Measurements from ENCODE around the gene CARS1. TPM values are rescaled to one million over a fixed set of nuclear protein-coding genes. Genes with fewer than 3 reads are reported as not detected.
A peak's percentile ranks its signal among the peaks of the same experiment; 100 is the strongest.

CARS1 gene
- total RNA-seq, 1 experiment from 2014 or later, result 120 TPM

DNA sequence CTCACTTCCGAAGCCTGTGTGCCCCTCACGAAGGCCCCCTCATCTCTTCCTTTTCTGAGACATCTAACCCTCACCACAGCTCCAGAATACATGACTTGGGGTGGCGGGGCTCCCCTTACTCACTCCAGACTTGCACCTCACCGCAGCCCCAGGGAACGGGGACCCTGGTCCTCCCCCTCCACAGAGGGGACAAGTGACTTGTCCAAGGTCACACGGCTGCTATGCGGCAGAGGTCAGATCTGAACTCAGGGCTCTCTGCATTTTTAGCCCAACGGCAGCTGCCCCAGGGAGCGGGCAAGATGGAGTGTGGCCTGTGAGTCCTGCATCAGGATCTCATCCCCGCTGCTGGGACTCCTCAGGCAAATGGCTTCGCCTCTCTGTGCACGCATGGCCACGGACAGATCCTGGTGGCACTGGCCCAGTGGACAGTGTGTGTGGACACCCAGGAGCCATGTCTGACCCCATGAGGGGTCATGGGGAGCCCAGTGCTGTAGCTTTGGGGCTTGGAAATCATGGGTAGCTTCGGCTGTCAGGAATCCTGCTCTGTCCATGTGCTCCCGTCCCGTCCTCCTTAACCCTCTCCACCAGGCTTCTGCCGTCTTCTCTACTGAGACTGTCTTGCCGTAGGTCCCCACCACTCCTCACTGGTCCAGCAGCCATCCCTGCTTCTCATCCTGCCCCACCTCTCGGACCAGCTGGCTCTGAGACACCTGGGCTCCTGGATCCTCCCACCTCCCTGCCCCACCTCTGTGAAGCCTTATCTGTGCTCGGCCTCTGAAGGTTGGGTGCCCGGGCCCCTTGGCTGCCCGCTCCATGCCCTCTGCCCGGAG is 48.0 kb upstream of the CARS1 start:
- H3K4me1 ChIP-seq (ENCODE audit: control insufficient read depth, insufficient read depth, low read length), result peaks cover 2% of the 10 kb centered on the region; the same call in 1 of the 2 replicates
- in situ Hi-C loops (cut with HindIII; ENCODE audit: low pct_unique_long_range_greater_than_20kb, low sequenced_read_pairs), result no loop called here
- no peaks in the 10 kb centered on the region for H3K36me3 ChIP-seq (ENCODE audit: control insufficient read depth, insufficient read depth, low read length)
- intact Hi-C loops (cut with micrococcal nuclease; ENCODE audit: unreplicated experiment), result no loop called here
- no peak overlapping the region for H3K27ac ChIP-seq (ENCODE audit: low read length)
- ATAC-seq (no peak), DNase-seq (ENCODE audit: low read depth, low spot score) (no peak)
- TF ChIP-seq SIN3A (IDR thresholded peaks at IDR 0.05; ENCODE audit: borderline replicate concordance, insufficient read depth, low read depth, low read length), result no peak
- no peak for TF ChIP-seq POLR2AphosphoS5 (IDR thresholded peaks at IDR 0.05; ENCODE audit: low read depth, low read length)
- TF ChIP-seq, protein P1, sequence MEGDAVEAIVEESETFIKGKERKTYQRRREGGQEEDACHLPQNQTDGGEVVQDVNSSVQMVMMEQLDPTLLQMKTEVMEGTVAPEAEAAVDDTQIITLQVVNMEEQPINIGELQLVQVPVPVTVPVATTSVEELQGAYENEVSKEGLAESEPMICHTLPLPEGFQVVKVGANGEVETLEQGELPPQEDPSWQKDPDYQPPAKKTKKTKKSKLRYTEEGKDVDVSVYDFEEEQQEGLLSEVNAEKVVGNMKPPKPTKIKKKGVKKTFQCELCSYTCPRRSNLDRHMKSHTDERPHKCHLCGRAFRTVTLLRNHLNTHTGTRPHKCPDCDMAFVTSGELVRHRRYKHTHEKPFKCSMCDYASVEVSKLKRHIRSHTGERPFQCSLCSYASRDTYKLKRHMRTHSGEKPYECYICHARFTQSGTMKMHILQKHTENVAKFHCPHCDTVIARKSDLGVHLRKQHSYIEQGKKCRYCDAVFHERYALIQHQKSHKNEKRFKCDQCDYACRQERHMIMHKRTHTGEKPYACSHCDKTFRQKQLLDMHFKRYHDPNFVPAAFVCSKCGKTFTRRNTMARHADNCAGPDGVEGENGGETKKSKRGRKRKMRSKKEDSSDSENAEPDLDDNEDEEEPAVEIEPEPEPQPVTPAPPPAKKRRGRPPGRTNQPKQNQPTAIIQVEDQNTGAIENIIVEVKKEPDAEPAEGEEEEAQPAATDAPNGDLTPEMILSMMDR (IDR thresholded peaks at IDR 0.05), result no peak
- no peak for TF ChIP-seq TCF7L2 (IDR thresholded peaks at IDR 0.05; ENCODE audit: low read depth, low read length)
- no peak for TF ChIP-seq REST (IDR thresholded peaks at IDR 0.05; ENCODE audit: insufficient read depth in 1 of 2, low read depth in 2 of 2, low read length in 1 of 2)
- ChIA-PET POLR2A (no interaction called here), CTCF (no interaction called here)
- H3K9me3 ChIP-seq (ENCODE audit: control insufficient read depth, insufficient read depth, low read depth, low read length), result no peaks in the 10 kb centered on the region
- H3K4me3 ChIP-seq (ENCODE audit: low read depth in 2 of 2, low read length in 2 of 2), result no peak overlapping the region
- H3K27me3 ChIP-seq (ENCODE audit: control insufficient read depth, insufficient read depth, low read length), result no peaks in the 10 kb centered on the region
- BruUV-seq (replicated peaks), result no TSS peak

GRCh38 chr11:3104051-3104714 is 47.0 kb upstream of the CARS1 start:
- ATAC-seq, result peak; percentile 22; the same call in 1 of the 2 replicates
- H3K4me1 ChIP-seq (ENCODE audit: control insufficient read depth, insufficient read depth, low read length), result peaks cover 4% of the 10 kb centered on the region; the same call in 1 of the 2 replicates
- H3K9me3 ChIP-seq (ENCODE audit: control insufficient read depth, insufficient read depth, low read depth, low read length), result no peaks in the 10 kb centered on the region
- intact Hi-C loops (cut with micrococcal nuclease; ENCODE audit: unreplicated experiment) (no loop called here), in situ Hi-C loops (cut with HindIII; ENCODE audit: low pct_unique_long_range_greater_than_20kb, low sequenced_read_pairs) (no loop called here)
- no peak for TF ChIP-seq SIN3A (IDR thresholded peaks at IDR 0.05; ENCODE audit: borderline replicate concordance, insufficient read depth, low read depth, low read length)
- TF ChIP-seq POLR2AphosphoS5 (IDR thresholded peaks at IDR 0.05; ENCODE audit: low read depth, low read length), result no peak
- TF ChIP-seq, protein P1 (IDR thresholded peaks at IDR 0.05), result no peak
- no peak for TF ChIP-seq TCF7L2 (IDR thresholded peaks at IDR 0.05; ENCODE audit: low read depth, low read length)
- no peak for TF ChIP-seq REST (IDR thresholded peaks at IDR 0.05; ENCODE audit: insufficient read depth in 1 of 2, low read depth in 2 of 2, low read length in 1 of 2)
- no peak for DNase-seq (ENCODE audit: low read depth, low spot score)
- no peaks in the 10 kb centered on the region for H3K36me3 ChIP-seq (ENCODE audit: control insufficient read depth, insufficient read depth, low read length)
- POLR2A ChIA-PET, result no interaction called here
- no peak overlapping the region for H3K4me3 ChIP-seq (ENCODE audit: low read depth in 2 of 2, low read length in 2 of 2)
- H3K27ac ChIP-seq (ENCODE audit: low read length), result no peak overlapping the region
- CTCF ChIA-PET, result no interaction called here
- BruUV-seq (replicated peaks), result no TSS peak
- no peaks in the 10 kb centered on the region for H3K27me3 ChIP-seq (ENCODE audit: control insufficient read depth, insufficient read depth, low read length)
